ENCODE results near the gene CCDC197.

Gene CCDC197

DNA sequence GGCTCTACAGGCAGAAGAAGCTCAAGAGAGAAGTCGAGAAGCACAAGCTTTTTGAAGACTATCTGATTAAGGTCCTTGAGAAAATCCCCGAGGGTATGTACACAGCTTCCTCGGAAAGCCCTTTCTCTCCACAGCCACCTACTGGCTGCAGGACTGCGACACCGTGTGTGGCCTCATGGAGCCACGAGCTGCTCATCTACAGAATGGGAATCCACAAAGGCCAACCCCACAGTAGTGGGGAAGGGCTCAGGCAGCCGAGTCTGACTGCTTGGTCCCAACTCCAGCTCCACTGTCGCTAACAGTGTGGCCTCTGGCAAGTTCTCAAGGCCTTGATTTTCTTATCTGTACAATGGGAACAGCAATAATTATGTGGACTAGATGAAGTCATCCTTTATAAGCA is 2.5 kb downstream of the CCDC197 start:
- Histone ChIP-seq H3K9me3 (ENCODE audit: low read length) (no peaks in the 10 kb centered on the region), H3F3A (ENCODE audit: insufficient read depth, low read length) (no peaks in the 10 kb centered on the region), H3K4me2 (ENCODE audit: low read length) (no peak overlapping the region; the same call in 1 of the 2 replicates), H3K27me3 (ENCODE audit: insufficient read depth, low read length) (no peaks in the 10 kb centered on the region), H3K9ac (ENCODE audit: low read length) (peak overlapping the region; percentile 20; the same call in 1 of the 2 replicates), H4K20me1 (ENCODE audit: insufficient read depth, low read length) (no peaks in the 10 kb centered on the region), H3K9me2 (ENCODE audit: low read depth, low read length) (no peaks in the 10 kb centered on the region), H3K27ac (ENCODE audit: low read depth, low read length, poor library complexity, severe bottlenecking) (peak overlapping the region; percentile 42), H2AFZ (ENCODE audit: low read length) (no peak overlapping the region), H3K4me3 (ENCODE audit: low read depth, low read length, poor library complexity, severe bottlenecking) (no peak overlapping the region), H3K4me1 (ENCODE audit: insufficient read depth, low read length, severe bottlenecking) (peaks cover 32% of the 10 kb centered on the region), H3K36me3 (ENCODE audit: insufficient read depth, low read length) (no peaks in the 10 kb centered on the region), H3K79me2 (ENCODE audit: insufficient read depth, low read length) (no peaks in the 10 kb centered on the region)
- TF ChIP-seq, protein P1, sequence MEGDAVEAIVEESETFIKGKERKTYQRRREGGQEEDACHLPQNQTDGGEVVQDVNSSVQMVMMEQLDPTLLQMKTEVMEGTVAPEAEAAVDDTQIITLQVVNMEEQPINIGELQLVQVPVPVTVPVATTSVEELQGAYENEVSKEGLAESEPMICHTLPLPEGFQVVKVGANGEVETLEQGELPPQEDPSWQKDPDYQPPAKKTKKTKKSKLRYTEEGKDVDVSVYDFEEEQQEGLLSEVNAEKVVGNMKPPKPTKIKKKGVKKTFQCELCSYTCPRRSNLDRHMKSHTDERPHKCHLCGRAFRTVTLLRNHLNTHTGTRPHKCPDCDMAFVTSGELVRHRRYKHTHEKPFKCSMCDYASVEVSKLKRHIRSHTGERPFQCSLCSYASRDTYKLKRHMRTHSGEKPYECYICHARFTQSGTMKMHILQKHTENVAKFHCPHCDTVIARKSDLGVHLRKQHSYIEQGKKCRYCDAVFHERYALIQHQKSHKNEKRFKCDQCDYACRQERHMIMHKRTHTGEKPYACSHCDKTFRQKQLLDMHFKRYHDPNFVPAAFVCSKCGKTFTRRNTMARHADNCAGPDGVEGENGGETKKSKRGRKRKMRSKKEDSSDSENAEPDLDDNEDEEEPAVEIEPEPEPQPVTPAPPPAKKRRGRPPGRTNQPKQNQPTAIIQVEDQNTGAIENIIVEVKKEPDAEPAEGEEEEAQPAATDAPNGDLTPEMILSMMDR (IDR thresholded peaks at IDR 0.05; ENCODE audit: low read length), result peak; percentile 31; the same call in 1 of the 2 replicates
- no peak for TF ChIP-seq EZH2 (IDR thresholded peaks at IDR 0.05; ENCODE audit: borderline replicate concordance, low read length)

DNA sequence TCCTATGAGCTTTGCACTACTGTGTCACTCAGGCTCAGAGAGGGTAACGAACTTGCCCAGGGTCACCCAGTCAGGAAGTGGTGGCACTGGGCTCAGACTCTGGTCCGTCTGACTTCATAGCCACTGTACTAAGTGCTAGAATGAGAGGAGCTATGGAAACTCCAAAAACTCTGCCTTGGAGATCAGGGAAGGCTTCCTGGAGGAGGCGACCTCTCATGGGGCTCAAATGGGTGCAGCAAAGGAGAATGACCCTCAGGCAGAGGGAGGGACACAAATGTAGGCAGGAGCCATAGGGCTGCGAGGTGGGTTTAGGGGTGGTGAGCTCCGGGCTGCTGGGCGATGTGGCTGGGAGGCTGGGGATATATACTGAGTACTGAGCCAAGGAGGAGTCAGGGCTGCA is 3.2 kb downstream of the CCDC197 start:
- Histone ChIP-seq H3F3A (ENCODE audit: insufficient read depth, low read length) (no peaks in the 10 kb centered on the region), H3K4me1 (ENCODE audit: insufficient read depth, low read length, severe bottlenecking) (peaks cover 35% of the 10 kb centered on the region), H3K4me3 (ENCODE audit: low read depth, low read length, poor library complexity, severe bottlenecking) (no peak overlapping the region), H3K9me3 (ENCODE audit: low read length) (no peaks in the 10 kb centered on the region), H3K27ac (ENCODE audit: low read depth, low read length, poor library complexity, severe bottlenecking) (no peak overlapping the region), H3K9me2 (ENCODE audit: low read depth, low read length) (no peaks in the 10 kb centered on the region), H2AFZ (ENCODE audit: low read length) (no peak overlapping the region), H3K27me3 (ENCODE audit: insufficient read depth, low read length) (no peaks in the 10 kb centered on the region), H3K36me3 (ENCODE audit: insufficient read depth, low read length) (no peaks in the 10 kb centered on the region), H3K9ac (ENCODE audit: low read length) (no peak overlapping the region), H4K20me1 (ENCODE audit: insufficient read depth, low read length) (no peaks in the 10 kb centered on the region), H3K4me2 (ENCODE audit: low read length) (no peak overlapping the region), H3K79me2 (ENCODE audit: insufficient read depth, low read length) (no peaks in the 10 kb centered on the region)
- no peak for TF ChIP-seq EZH2 (IDR thresholded peaks at IDR 0.05; ENCODE audit: borderline replicate concordance, low read length)
- TF ChIP-seq, protein P1 (IDR thresholded peaks at IDR 0.05; ENCODE audit: low read length), result no peak

DNA sequence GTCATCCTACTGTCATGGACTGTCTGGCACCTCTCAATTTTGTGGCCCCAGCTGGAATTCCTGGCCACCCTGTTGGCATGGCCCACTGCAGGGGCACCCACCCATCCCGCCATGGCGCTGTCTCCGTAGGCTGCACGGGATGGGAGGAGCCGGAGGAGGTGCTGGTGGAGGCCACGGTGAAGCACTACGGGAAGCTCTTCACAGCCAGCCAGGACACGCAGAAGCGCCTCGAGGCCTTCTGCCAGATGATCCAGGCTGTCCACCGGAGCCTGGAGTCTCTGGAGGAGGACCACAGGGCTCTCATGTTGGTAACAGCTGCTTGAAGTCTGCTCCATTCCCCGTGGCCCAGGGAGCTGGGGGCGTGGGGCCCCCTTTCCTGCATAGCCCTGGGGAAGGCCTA is 3.9 kb downstream of the CCDC197 start:
- H3K27me3 ChIP-seq (ENCODE audit: insufficient read depth, low read length), result no peaks in the 10 kb centered on the region
- peak overlapping the region; percentile 46 for H3K27ac ChIP-seq (ENCODE audit: low read depth, low read length, poor library complexity, severe bottlenecking)
- no peaks in the 10 kb centered on the region for H3K9me2 ChIP-seq (ENCODE audit: low read depth, low read length)
- H3K79me2 ChIP-seq (ENCODE audit: insufficient read depth, low read length), result no peaks in the 10 kb centered on the region
- no peak for TF ChIP-seq EZH2 (IDR thresholded peaks at IDR 0.05; ENCODE audit: borderline replicate concordance, low read length)
- TF ChIP-seq, protein P1 (IDR thresholded peaks at IDR 0.05; ENCODE audit: low read length), result no peak
- no peak overlapping the region for H3K4me3 ChIP-seq (ENCODE audit: low read depth, low read length, poor library complexity, severe bottlenecking)
- no peak overlapping the region for H2AFZ ChIP-seq (ENCODE audit: low read length)
- peak overlapping the region; percentile 46 for H3K9ac ChIP-seq (ENCODE audit: low read length)
- H3K36me3 ChIP-seq (ENCODE audit: insufficient read depth, low read length), result no peaks in the 10 kb centered on the region
- no peaks in the 10 kb centered on the region for H3K9me3 ChIP-seq (ENCODE audit: low read length)
- H3F3A ChIP-seq (ENCODE audit: insufficient read depth, low read length), result no peaks in the 10 kb centered on the region
- no peaks in the 10 kb centered on the region for H4K20me1 ChIP-seq (ENCODE audit: insufficient read depth, low read length)
- H3K4me1 ChIP-seq (ENCODE audit: insufficient read depth, low read length, severe bottlenecking), result peaks cover 35% of the 10 kb centered on the region
- H3K4me2 ChIP-seq (ENCODE audit: low read length), result peak overlapping the region; percentile 57; the same call in 1 of the 2 replicates

Measured in OCI-LY1 (cell line).